Psoas muscle (tissue), 8 donors: ENCODE data around the gene ZNF296. TPM values are rescaled to one million over a fixed set of nuclear protein-coding genes. Genes with fewer than 3 reads are reported as not detected.

Source experiments
- ATAC-seq, 4 donors: fragments of 200-7000 bp; cut with Tn5 transposase; one replicate each; pipeline ENCODE4 v1.9.1; 2020; ENCODE audit warnings: moderate library complexity in 3 of 4, mild to moderate bottlenecking in 2 of 4
- DNase-seq, 2 donors: peaks; one replicate each; pipeline ENCODE4 v3.0.0-alpha.2; 2020
- H3K27ac ChIP-seq: fragments of 200-600 bp; one replicate; pipeline ENCODE4 v1.8.0; 2022
- H3K27me3 ChIP-seq, 3 donors: fragments of 200-600 bp in 1 of 3; one replicate each; pipeline versions ENCODE4 v1.6.1 to v1.8.0; 2013 to 2022; ENCODE audit warnings: low read length in 2 of 3, mild to moderate bottlenecking in 2 of 3, moderate library complexity in 1 of 3; ENCODE audit not compliant: insufficient read depth in 3 of 3
- H3K36me3 ChIP-seq, 2 donors: fragments of 200-600 bp in 1 of 2; one replicate each; pipeline versions ENCODE4 v1.6.1 to v1.8.0; 2013 to 2022; ENCODE audit warnings: low read depth in 1 of 2, mild to moderate bottlenecking in 1 of 2, moderate library complexity in 1 of 2; ENCODE audit not compliant: insufficient read depth in 1 of 2
- H3K4me1 ChIP-seq: fragments of 200-600 bp; one replicate; pipeline ENCODE4 v1.8.0; 2022
- H3K4me3 ChIP-seq: fragments of 200-600 bp; one replicate; pipeline ENCODE4 v1.8.0; 2022; ENCODE audit warnings: mild to moderate bottlenecking
- H3K9me3 ChIP-seq: fragments of 200-600 bp; one replicate; pipeline ENCODE4 v1.8.0; 2022
- WGBS, 3 donors: extraction: QIAGEN DNeasy Blood & Tissue Kit; methylation state at CpG; one replicate each; pipeline versions ENCODE4 v1.1.6 to v1.1.7; 2013; 5-methylcytosine and 5-hydroxymethylcytosine counted together
- intact Hi-C, 2 donors: fragments of 100-400 bp; cut with DNase I; formaldehyde crosslinking; loops; one replicate each; pipeline versions ENCODE4 v1.11.0 to v1.14.2; 2022
- long read RNA-seq, 2 donors: library from polyadenylated mRNA; unstranded; transcript quantifications; one replicate each; pipeline ENCODE4 v2.0.0, GENCODE V29; 2021
- polyA plus RNA-seq, 3 donors: library from polyadenylated mRNA; stranded (reverse); fragments of 200-250 nt; gene quantifications; one replicate each; pipeline ENCODE4 v1.2.3, GENCODE V29; 2013
- total RNA-seq, 4 donors: library from RNA; stranded (reverse); fragmentation: NEBNext Ultra II Directional in 2 of 4; extraction: Animal tissue kit (Norgen Biotek cat#: 25700) in 2 of 4; gene quantifications; one replicate each; pipeline versions ENCODE4 v1.2.1 to v1.2.4, GENCODE V29; 2021 to 2023
- TF ChIP-seq, protein P1 (sequence below): fragments of 200-600 bp; IDR thresholded peaks from one replicate; pipeline ENCODE4 v1.8.0; 2022; ENCODE audit warnings: antibody characterized with exemption
- donor health status: healthy with polysubstance abuse.
- donor health status: DM: no; HTN: no; CAD: no; lungs with moderate emphysema.
- donor health status: Bipolar disorder and iron deficiency.
- donor health status: healthy.
- donor health status: DM: yes; HTN: yes; CAD: no.
- donor health status: DM: no; HTN: no; CAD: no.
- donor health status: DM: no; HTN: no; CAD: no.
- donor health status: DM: yes; HTN: yes; CAD: no.

Gene ZNF296
- total RNA-seq, result under 1 TPM in 3 of 4 donors, not detected in 1; 0.34 to 0.73 (median 0.36) TPM
- polyA plus RNA-seq, result under 1 TPM; 0.22 to 0.62 (median 0.44) TPM
- long read RNA-seq, donor 1, result 0 reads
- long read RNA-seq, donor 2, partial matches to known transcripts, result 0 of 1 reads
- long read RNA-seq, donor 2, other reads (novel, unspliced or antisense), result 0 of 1 reads

DNA sequence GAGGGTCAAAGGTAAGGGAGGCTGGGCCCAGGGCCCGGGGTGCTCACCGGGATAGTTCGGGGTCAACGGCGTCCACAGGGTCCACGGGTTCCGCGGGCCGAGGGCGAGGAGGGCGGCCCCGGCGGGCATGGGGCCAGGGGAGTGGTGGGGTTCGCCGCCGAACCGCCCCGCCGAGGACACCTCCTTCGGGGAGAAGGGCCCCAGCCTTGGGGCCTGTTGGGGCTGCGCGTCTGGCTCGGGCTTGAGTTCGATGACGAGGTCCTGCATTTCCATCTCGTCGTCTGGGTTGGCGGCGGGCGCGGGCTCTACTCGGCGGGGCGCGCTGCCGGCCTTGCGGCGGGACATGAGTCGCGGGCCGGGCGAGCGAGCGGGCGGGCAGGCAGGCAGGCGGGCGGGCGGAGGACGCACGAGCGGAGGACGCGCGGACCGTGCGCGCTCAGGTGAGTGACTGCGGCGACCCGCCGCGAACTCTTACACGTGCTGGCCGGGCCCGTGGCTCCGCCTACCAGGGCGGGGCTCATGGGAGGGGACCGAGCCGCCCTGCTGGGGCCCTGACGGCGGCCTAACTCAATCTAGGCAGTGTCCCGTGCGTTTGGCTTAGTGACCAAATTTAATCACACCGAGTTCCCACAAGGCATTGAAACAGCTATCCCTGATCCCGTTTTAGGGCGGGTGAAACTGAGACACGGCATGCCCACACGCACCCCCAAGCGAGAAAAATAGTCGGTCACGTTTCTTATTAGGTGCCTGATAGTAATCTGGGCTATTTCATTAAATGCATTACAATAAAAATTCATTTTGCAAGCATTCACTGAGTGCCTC is at the start of gene ZNF296:
ZNF296 (minus strand) TSS at position 450 of the 822 bp plus-strand sequence; CDS start at position 345, 105 bp downstream.
- peaks cover 24% of the 10 kb centered on the region for H3K4me1 ChIP-seq
- peak within 1 kb of the TSS; percentile 41 for H3K27ac ChIP-seq
- peak; percentile 62 to 78 (median 72) for ATAC-seq

DNA sequence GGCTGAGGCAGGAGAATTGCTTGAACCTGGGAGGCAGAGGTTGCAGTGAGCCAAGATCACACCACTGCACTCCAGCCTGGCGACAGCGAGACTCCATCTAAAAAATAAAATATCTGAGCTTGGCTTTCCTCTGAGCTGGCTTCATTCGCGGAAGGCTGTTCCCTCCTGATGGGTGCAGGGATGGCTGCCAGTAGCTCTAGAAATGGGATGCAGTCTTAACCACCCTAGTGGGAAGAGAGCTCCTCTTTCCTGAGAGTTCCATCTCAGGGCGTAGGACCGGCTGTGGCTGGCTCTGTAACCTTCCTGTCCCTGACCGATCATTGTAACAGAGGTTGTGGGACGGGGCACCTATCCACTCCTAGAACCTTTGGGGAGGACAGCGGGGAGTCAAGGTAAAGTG is 49.1 kb upstream of the ZNF296 start:
- Histone ChIP-seq H3K36me3 (no peaks in the 10 kb centered on the region), H3K4me3 (no peak overlapping the region), H3K9me3 (no peaks in the 10 kb centered on the region), H3K4me1 (peaks cover 4% of the 10 kb centered on the region), H3K27ac (no peak overlapping the region), H3K27me3 (no peaks in the 10 kb centered on the region)
- ATAC-seq (no peak), DNase-seq (no peak)
- intact Hi-C loops, result loop anchor here (5.0 to 10.0 kb wide), 2 partner anchors 33 to 111 kb away; partner anchors contain the start of gene PPP1R37 (in 1 of the 2)
- TF ChIP-seq, protein P1, sequence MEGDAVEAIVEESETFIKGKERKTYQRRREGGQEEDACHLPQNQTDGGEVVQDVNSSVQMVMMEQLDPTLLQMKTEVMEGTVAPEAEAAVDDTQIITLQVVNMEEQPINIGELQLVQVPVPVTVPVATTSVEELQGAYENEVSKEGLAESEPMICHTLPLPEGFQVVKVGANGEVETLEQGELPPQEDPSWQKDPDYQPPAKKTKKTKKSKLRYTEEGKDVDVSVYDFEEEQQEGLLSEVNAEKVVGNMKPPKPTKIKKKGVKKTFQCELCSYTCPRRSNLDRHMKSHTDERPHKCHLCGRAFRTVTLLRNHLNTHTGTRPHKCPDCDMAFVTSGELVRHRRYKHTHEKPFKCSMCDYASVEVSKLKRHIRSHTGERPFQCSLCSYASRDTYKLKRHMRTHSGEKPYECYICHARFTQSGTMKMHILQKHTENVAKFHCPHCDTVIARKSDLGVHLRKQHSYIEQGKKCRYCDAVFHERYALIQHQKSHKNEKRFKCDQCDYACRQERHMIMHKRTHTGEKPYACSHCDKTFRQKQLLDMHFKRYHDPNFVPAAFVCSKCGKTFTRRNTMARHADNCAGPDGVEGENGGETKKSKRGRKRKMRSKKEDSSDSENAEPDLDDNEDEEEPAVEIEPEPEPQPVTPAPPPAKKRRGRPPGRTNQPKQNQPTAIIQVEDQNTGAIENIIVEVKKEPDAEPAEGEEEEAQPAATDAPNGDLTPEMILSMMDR, result no peak
- 91 to 93% (median 92%) methylated on average over 9 of the region's 9 CpGs for WGBS, 3 donors

More for the DNA sequence above, at the start of gene ZNF296:
- DNase-seq, result peak; percentile 77 to 88
- intact Hi-C loops, result no loop called here
- no peaks in the 10 kb centered on the region for H3K9me3 ChIP-seq
- H3K4me3 ChIP-seq, result peak within 1 kb of the TSS; percentile 67
- peaks cover 0 to 18% of the 10 kb centered on the region in 2 donors for H3K36me3 ChIP-seq
- WGBS, 3 donors, result 2 to 4% (median 3%) methylated on average over 37 to 81 of the region's 81 CpGs
- TF ChIP-seq, protein P1, result no peak
- no peaks in the 10 kb centered on the region for H3K27me3 ChIP-seq

DNA sequence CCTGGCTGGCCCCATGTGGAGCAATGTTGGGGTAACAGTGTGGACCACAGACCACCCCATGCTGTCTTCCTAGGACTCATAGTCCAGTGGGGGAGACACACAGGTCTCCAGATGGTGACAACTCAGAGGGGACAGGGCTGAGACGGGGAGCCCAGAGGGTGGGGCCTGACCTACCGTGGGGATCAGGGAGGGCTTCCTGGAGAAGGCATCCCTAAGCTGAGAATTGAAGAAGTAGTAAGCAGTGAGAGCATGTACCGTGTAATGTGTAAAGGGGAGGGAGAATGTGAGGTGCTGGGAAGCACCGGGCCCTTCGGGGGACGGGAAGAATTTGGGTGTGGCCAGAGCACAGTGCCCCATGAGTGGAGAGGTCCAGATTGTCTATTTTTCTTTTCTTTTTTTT is 47.7 kb upstream of the ZNF296 start:
- Histone ChIP-seq H3K27ac (no peak overlapping the region), H3K36me3 (no peaks in the 10 kb centered on the region), H3K9me3 (no peaks in the 10 kb centered on the region), H3K27me3 (no peaks in the 10 kb centered on the region), H3K4me1 (peaks cover 11% of the 10 kb centered on the region), H3K4me3 (no peak overlapping the region)
- intact Hi-C loops, result loop anchor here in 1 of 2 donors (10.0 kb wide), 1 partner anchor 109 kb away; no protein-coding TSS in a partner anchor
- WGBS, 3 donors, result 83 to 84% (median 84%) methylated on average over 6 of the region's 6 CpGs
- ATAC-seq, result no peak
- TF ChIP-seq, protein P1, result no peak
- DNase-seq, result no peak

DNA sequence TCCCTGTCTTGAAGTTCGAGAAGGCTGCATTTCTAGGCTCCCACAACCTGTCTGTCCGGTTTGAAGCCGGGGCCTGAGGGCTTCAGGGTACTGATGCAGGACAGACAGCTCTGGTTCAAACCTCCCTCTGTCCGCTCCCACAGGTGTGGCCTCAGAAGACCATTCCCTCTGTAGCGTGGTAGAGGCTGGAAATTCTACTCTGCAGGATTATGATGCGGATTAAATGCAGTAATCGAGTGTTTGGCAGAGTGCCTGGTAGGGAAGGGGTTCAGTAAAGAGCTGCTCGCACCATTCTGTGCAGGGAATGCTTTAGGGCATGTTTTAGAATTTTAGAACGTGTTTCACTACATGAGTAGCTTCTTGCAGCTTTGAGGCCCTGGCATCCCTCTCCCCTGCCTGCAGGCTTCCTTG is 47.2 kb upstream of the ZNF296 start:
- WGBS, 3 donors, result 60 to 62% (median 62%) methylated on average over 9 of the region's 9 CpGs
- no peaks in the 10 kb centered on the region for H3K9me3 ChIP-seq
- TF ChIP-seq, protein P1, result no peak
- H3K27ac ChIP-seq, result no peak overlapping the region
- H3K36me3 ChIP-seq, result no peaks in the 10 kb centered on the region
- ATAC-seq, result no peak
- H3K4me3 ChIP-seq, result no peak overlapping the region
- no peaks in the 10 kb centered on the region for H3K27me3 ChIP-seq
- H3K4me1 ChIP-seq, result peaks cover 16% of the 10 kb centered on the region
- DNase-seq, result no peak
- intact Hi-C loops, result loop anchor here in 1 of 2 donors (10.0 kb wide), 1 partner anchor 109 kb away; no protein-coding TSS in a partner anchor
